ENCODE data around the gene NOP14.

GRCh38 chr4:2961421-2961810 is 1.8 kb downstream of the NOP14 start:
- no peak for TF ChIP-seq EZH2 (IDR thresholded peaks at IDR 0.05; ENCODE audit: insufficient read depth, poor library complexity, severe bottlenecking)
- no peak for TF ChIP-seq EZH2phosphoT487 (IDR thresholded peaks at IDR 0.05; ENCODE audit: insufficient read depth, low read depth)
